ENCODE data around the gene TLCD4. TPM values are rescaled to one million over a fixed set of nuclear protein-coding genes. Genes with fewer than 3 reads are reported as not detected.
A peak's percentile ranks its signal among the peaks of the same experiment; 100 is the strongest.
"Not testable (repeated sequence)": the region's sequence is repeated elsewhere in the genome, so short reads cannot be mapped to it uniquely, and the experiment has no call there.

Gene TLCD4
- total RNA-seq, 1 experiment from 2014 or later = 1.8 TPM

DNA sequence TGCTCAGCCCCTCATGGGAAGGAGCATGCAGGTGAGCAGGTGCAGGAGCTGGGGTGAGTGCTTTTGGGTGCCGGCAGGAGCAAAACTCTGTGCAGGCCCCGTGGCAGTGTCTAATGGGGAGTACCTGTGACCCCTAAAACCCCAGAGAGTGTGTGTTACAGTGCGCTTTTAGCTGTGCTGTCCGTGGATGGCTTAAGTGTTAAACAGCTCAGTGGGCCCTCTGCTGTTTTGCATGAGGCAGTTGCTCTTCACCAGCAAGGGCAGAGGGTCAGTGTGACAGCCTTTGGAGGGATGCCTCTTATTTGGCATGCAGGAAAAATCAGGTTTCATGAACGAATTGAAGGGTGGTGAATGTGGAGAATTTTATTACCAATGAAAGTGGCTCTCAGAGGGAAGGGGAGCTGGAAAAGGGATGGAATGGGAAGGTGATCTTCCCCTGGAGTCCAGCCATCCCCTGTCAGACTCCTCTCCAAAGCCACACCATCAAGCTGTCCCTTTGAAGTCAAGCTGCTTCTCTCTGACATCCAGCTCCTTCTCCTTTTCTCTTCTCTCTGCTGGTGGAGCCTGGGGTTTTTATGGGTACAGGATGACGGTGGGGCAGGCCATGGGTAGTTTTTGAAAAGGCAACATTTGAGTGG is 27.4 kb upstream of the TLCD4 start:
- Histone ChIP-seq H3K9me3 (ENCODE audit: control insufficient read depth, low read depth, low read length) (no peaks in the 10 kb centered on the region), H3K79me2 (ENCODE audit: insufficient read depth, low read length) (no peaks in the 10 kb centered on the region), H3K27ac (ENCODE audit: insufficient read length, low read depth, low read length) (no peak overlapping the region), H3K27me3 (ENCODE audit: insufficient read depth, low read length) (no peaks in the 10 kb centered on the region), H2BK15ac (ENCODE audit: low read depth, low read length) (no peak overlapping the region), H2BK12ac (ENCODE audit: insufficient read length, low read depth, low read length) (no peak overlapping the region), H2BK5ac (ENCODE audit: insufficient read length, low read length) (no peak overlapping the region), H3K23ac (ENCODE audit: insufficient read length, low read depth, low read length) (no peak overlapping the region), H2BK20ac (ENCODE audit: low read depth, low read length, poor library complexity, severe bottlenecking) (no peak overlapping the region), H3K56ac (ENCODE audit: insufficient read length, low read depth, low read length) (no peak overlapping the region), H3K4me1 (ENCODE audit: insufficient read depth, low read length) (peaks cover 7% of the 10 kb centered on the region; the same call in 1 of the 2 replicates), H2AK5ac (ENCODE audit: insufficient read length, low read length) (no peak overlapping the region), H3T11ph (ENCODE audit: low read length) (no peak overlapping the region), H4K20me1 (ENCODE audit: control insufficient read depth, insufficient read depth, insufficient read length) (no peaks in the 10 kb centered on the region), H3K79me1 (ENCODE audit: insufficient read depth, low read depth, low read length, poor library complexity, severe bottlenecking) (no peaks in the 10 kb centered on the region), H4K91ac (ENCODE audit: insufficient read length, low read depth, low read length) (no peak overlapping the region), H2AFZ (ENCODE audit: low read length) (no peak overlapping the region), H3K23me2 (ENCODE audit: insufficient read length, low read depth, low read length, poor library complexity, severe bottlenecking) (no peaks in the 10 kb centered on the region), H3K14ac (ENCODE audit: insufficient read depth, low read length) (no peak overlapping the region), H4K5ac (ENCODE audit: insufficient read length, low read depth, low read length) (no peak overlapping the region), H3K4me2 (ENCODE audit: insufficient read depth, insufficient read length, low read length) (no peak overlapping the region), H3K18ac (ENCODE audit: insufficient read length, low read depth, low read length) (no peak overlapping the region), H4K8ac (replicated peaks; ENCODE audit: insufficient read length, low read depth, low read length) (no peak overlapping the region), H3K4ac (ENCODE audit: low read depth, low read length) (no peak overlapping the region), H2BK120ac (ENCODE audit: low read depth, low read length, poor library complexity, severe bottlenecking) (no peak overlapping the region), H3K9ac (ENCODE audit: extremely low read depth, insufficient read length, low read length) (no peak overlapping the region)
- peaks cover 2 to 11% of the 10 kb centered on the region in 2 experiments; a peak in 4 of 5 replicates for H3K9me3 Mint-ChIP-seq
- TF ChIP-seq, protein P1, sequence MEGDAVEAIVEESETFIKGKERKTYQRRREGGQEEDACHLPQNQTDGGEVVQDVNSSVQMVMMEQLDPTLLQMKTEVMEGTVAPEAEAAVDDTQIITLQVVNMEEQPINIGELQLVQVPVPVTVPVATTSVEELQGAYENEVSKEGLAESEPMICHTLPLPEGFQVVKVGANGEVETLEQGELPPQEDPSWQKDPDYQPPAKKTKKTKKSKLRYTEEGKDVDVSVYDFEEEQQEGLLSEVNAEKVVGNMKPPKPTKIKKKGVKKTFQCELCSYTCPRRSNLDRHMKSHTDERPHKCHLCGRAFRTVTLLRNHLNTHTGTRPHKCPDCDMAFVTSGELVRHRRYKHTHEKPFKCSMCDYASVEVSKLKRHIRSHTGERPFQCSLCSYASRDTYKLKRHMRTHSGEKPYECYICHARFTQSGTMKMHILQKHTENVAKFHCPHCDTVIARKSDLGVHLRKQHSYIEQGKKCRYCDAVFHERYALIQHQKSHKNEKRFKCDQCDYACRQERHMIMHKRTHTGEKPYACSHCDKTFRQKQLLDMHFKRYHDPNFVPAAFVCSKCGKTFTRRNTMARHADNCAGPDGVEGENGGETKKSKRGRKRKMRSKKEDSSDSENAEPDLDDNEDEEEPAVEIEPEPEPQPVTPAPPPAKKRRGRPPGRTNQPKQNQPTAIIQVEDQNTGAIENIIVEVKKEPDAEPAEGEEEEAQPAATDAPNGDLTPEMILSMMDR (conservative IDR thresholded peaks at IDR 0.05) = no peak
- WGBS (ENCODE audit: extremely low coverage, insufficient read length, low lambda C conversion rate) = no CpG with 5 or more reads among the region's 6 CpGs
- H3K4me3 Mint-ChIP-seq = no peak overlapping the region
- peaks cover 0 to 11% (median 0%) of the 10 kb centered on the region in 3 experiments; a peak in 3 of 7 replicates for H3K36me3 Mint-ChIP-seq (ENCODE audit: insufficient read depth in 1 of 3, low read depth in 3 of 3)
- no peaks in the 10 kb centered on the region; the same call in 1 of the 2 replicates for H3K27me3 Mint-ChIP-seq (ENCODE audit: low read depth)
- H3K4me1 Mint-ChIP-seq = peaks cover 16 to 22% of the 10 kb centered on the region in 2 experiments
- H3K27ac Mint-ChIP-seq = no peak overlapping the region
- DNase-seq = no peak

DNA sequence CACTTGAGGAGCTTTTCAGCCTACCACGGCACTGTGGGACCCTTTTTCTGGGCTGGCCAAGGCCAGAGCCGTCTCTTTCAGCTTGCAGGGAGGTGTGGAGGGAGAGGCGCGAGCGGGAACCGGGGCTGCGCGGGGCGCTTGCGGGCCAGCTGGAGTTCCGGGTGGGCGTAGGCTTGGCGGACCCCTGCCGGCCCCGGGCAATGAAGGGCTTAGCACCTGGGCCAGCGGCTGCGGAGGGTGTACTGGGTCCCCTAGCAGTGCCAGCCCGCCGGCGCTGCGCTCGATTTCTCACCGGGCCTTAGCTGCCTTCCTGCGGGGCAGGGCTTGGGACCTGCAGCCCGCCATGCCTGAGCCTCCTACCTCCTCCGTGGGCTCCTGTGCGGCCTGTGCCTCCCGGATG is 25.9 kb upstream of the TLCD4 start:
- not testable (repeated sequence) for H3K9me3 ChIP-seq (ENCODE audit: control insufficient read depth, low read depth, low read length); H4K8ac ChIP-seq (replicated peaks; ENCODE audit: insufficient read length, low read depth, low read length); H2AK5ac ChIP-seq (ENCODE audit: insufficient read length, low read length); H3K23me2 ChIP-seq (ENCODE audit: insufficient read length, low read depth, low read length, poor library complexity, severe bottlenecking); H3K23ac ChIP-seq (ENCODE audit: insufficient read length, low read depth, low read length); H2BK120ac ChIP-seq (ENCODE audit: low read depth, low read length, poor library complexity, severe bottlenecking); H3K9ac ChIP-seq (ENCODE audit: extremely low read depth, insufficient read length, low read length); H3K4me3 Mint-ChIP-seq; H3K56ac ChIP-seq (ENCODE audit: insufficient read length, low read depth, low read length); H3K14ac ChIP-seq (ENCODE audit: insufficient read depth, low read length); H3K79me1 ChIP-seq (ENCODE audit: insufficient read depth, low read depth, low read length, poor library complexity, severe bottlenecking); H2BK15ac ChIP-seq (ENCODE audit: low read depth, low read length); H3K79me2 ChIP-seq (ENCODE audit: insufficient read depth, low read length); H3K4me1 ChIP-seq (ENCODE audit: insufficient read depth, low read length); H3K4ac ChIP-seq (ENCODE audit: low read depth, low read length); H4K91ac ChIP-seq (ENCODE audit: insufficient read length, low read depth, low read length); H2AFZ ChIP-seq (ENCODE audit: low read length); H2BK5ac ChIP-seq (ENCODE audit: insufficient read length, low read length); H2BK20ac ChIP-seq (ENCODE audit: low read depth, low read length, poor library complexity, severe bottlenecking); H3K27me3 Mint-ChIP-seq (ENCODE audit: low read depth); H2BK12ac ChIP-seq (ENCODE audit: insufficient read length, low read depth, low read length); H3K4me1 Mint-ChIP-seq; H3K27me3 ChIP-seq (ENCODE audit: insufficient read depth, low read length); H4K20me1 ChIP-seq (ENCODE audit: control insufficient read depth, insufficient read depth, insufficient read length); H3K4me2 ChIP-seq (ENCODE audit: insufficient read depth, insufficient read length, low read length); H4K5ac ChIP-seq (ENCODE audit: insufficient read length, low read depth, low read length); DNase-seq; H3T11ph ChIP-seq (ENCODE audit: low read length); H3K27ac ChIP-seq (ENCODE audit: insufficient read length, low read depth, low read length); H3K18ac ChIP-seq (ENCODE audit: insufficient read length, low read depth, low read length)
- WGBS (ENCODE audit: extremely low coverage, insufficient read length, low lambda C conversion rate) = no CpG with 5 or more reads among the region's 28 CpGs
- Mint-ChIP-seq H3K27ac (peak overlapping the region in 1 of 3 experiments; percentile 82; a peak in 1 of 7 replicates), H3K9me3 (peaks cover 2 to 11% of the 10 kb centered on the region in 2 experiments; a peak in 4 of 5 replicates), H3K36me3 (ENCODE audit: insufficient read depth in 1 of 3, low read depth in 3 of 3) (peaks cover 0 to 11% (median 0%) of the 10 kb centered on the region in 3 experiments; a peak in 3 of 7 replicates)

Data from H9 (cell line).